Measurements from ENCODE around the gene TANGO2. TPM values are rescaled to one million over a fixed set of nuclear protein-coding genes. Genes with fewer than 3 reads are reported as not detected.
A peak's percentile ranks its signal among the peaks of the same experiment; 100 is the strongest.

The TANGO2 gene
- total and polyA plus RNA-seq, 9 donors = 11.0 to 17.5 (median 13.3) TPM

GRCh38 chr22:20094197-20094807 is 73.4 kb downstream of the TANGO2 start:
- intact Hi-C loops (cut with DNase I) = loop anchor here in 1 of 4 donors (10.0 kb wide), 1 partner anchor 70 kb away; the partner anchor contains the start of gene TANGO2
- H3K9me3 ChIP-seq = no peaks in the 10 kb centered on the region
- no peaks in the 10 kb centered on the region for H3K27me3 ChIP-seq
- no peak overlapping the region for H3K27ac ChIP-seq
- 94 to 95% (median 94%) methylated on average over 15 of the region's 15 CpGs for WGBS, 3 donors
- H3K4me3 ChIP-seq = no peak overlapping the region
- H3K36me3 ChIP-seq = no peaks in the 10 kb centered on the region
- DNase-seq = peak in 1 of 5 donors; percentile 28
- TF ChIP-seq POLR2A (IDR thresholded peaks at IDR 0.05) = no peak
- TF ChIP-seq EP300 (IDR thresholded peaks at IDR 0.05) = no peak
- no peak for TF ChIP-seq CTCF (IDR thresholded peaks at IDR 0.05)
- H3K4me1 ChIP-seq (ENCODE audit: insufficient read depth) = no peaks in the 10 kb centered on the region

- no peak overlapping the region for H3K27ac ChIP-seq
- H3K4me1 ChIP-seq (ENCODE audit: insufficient read depth) = no peaks in the 10 kb centered on the region
- no peaks in the 10 kb centered on the region for H3K9me3 ChIP-seq
- peak in 1 of 5 donors; percentile 3 for DNase-seq
- 95 to 99% (median 95%) methylated on average over 4 of the region's 4 CpGs for WGBS, 3 donors
- no peaks in the 10 kb centered on the region for H3K27me3 ChIP-seq
- intact Hi-C loops (cut with DNase I) = loop anchor here in 1 of 4 donors (10.0 kb wide), 1 partner anchor 71 kb away; the partner anchor contains the start of gene TANGO2
- TF ChIP-seq POLR2A (IDR thresholded peaks at IDR 0.05) = no peak
- TF ChIP-seq CTCF (IDR thresholded peaks at IDR 0.05) = no peak
- no peak for TF ChIP-seq EP300 (IDR thresholded peaks at IDR 0.05)
- no peak overlapping the region for H3K4me3 ChIP-seq
- H3K36me3 ChIP-seq = no peaks in the 10 kb centered on the region
Observed at GRCh38 chr22:20095521-20095920, 74.6 kb downstream of the TANGO2 start.

GRCh38 chr22:20096574-20097420 is 75.9 kb downstream of the TANGO2 start:
- Histone ChIP-seq H3K27ac (no peak overlapping the region), H3K4me1 (ENCODE audit: insufficient read depth) (no peaks in the 10 kb centered on the region), H3K36me3 (no peaks in the 10 kb centered on the region), H3K27me3 (no peaks in the 10 kb centered on the region), H3K4me3 (no peak overlapping the region), H3K9me3 (no peaks in the 10 kb centered on the region)
- no peak for DNase-seq
- 98 to 99% (median 98%) methylated on average over 2 of the region's 2 CpGs for WGBS, 3 donors
- TF ChIP-seq CTCF (IDR thresholded peaks at IDR 0.05) = no peak
- TF ChIP-seq EP300 (IDR thresholded peaks at IDR 0.05) = no peak
- no peak for TF ChIP-seq POLR2A (IDR thresholded peaks at IDR 0.05)
- intact Hi-C loops (cut with DNase I) = loop anchor here in 1 of 4 donors (10.0 kb wide), 1 partner anchor 72 kb away; the partner anchor contains the start of gene TANGO2

- no peak for DNase-seq
- intact Hi-C loops (cut with DNase I) = loop anchor here in 1 of 4 donors (10.0 kb wide), 1 partner anchor 74 kb away; the partner anchor contains the start of gene TANGO2
- H3K36me3 ChIP-seq = no peaks in the 10 kb centered on the region
- no peak overlapping the region for H3K27ac ChIP-seq
- WGBS, 3 donors = 94 to 96% (median 95%) methylated on average over 6 of the region's 6 CpGs
- no peaks in the 10 kb centered on the region for H3K27me3 ChIP-seq
- TF ChIP-seq CTCF (IDR thresholded peaks at IDR 0.05) = no peak
- no peak for TF ChIP-seq EP300 (IDR thresholded peaks at IDR 0.05)
- no peak for TF ChIP-seq POLR2A (IDR thresholded peaks at IDR 0.05)
- H3K4me1 ChIP-seq (ENCODE audit: insufficient read depth) = no peaks in the 10 kb centered on the region
- no peak overlapping the region for H3K4me3 ChIP-seq
- H3K9me3 ChIP-seq = no peaks in the 10 kb centered on the region
Observed at GRCh38 chr22:20099099-20099711, 78.3 kb downstream of the TANGO2 start.
